Measurements from ENCODE around the gene PLXNA4.

Gene PLXNA4

DNA sequence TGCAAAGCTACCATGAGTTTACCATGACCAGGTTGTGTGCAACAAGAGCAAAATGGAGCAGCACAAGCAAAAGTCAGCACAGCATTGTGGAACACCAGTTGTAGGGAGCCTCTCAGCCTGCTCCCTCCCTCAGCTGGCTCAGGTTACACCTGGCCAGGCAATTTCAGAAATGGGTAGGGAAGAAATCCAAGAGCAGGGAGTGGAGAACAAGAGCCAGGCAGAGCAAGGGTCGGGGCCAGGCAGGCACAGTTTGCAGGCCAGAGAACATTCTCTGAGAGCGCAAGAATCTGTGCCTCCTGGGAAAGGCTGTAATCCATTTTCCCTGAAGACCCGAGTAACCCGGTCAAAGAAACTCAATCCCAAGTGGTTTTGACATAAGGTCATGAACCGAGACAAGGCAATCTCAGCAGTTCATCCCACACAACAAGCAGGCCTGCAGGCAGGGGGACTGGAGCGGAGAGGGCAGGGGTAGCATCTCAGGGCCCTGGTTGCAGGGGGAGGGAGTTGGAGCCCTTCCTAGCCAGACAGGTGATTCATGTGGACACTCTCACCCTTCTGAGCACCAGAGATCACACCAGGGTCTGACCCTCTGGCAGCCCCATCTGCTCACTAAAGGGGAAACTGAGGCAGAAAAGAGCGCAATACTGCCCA lies 258.4 kb downstream of the PLXNA4 start:
- H3K4me3 ChIP-seq (ENCODE audit: low read depth, low read length) = no peak overlapping the region
- TF ChIP-seq CTCF (IDR thresholded peaks at IDR 0.05; ENCODE audit: low read depth, low read length) = no peak

DNA sequence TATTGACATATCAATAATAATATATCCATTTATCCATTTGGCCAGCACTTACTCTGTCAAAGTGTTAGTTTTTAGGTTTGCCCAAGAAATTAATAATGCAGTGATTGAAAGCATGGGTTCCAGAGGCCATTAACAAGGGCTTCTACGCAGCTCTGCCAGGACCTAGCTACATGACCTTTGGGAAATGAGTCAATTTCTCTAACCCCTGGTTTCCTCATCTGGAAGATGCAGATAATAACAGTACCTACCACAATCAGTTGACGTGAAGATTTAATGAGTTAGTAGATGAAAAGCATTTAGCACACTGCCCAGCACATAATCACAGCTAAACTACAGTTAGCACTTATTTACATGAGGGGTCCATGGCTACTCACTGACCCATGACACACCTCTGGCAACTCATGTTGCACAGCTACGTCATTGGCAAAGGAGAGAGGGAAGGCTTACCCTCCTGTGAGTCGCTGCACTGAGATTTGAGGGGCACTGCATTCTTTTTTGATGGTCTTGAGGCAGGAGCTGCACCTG lies 263.7 kb downstream of the PLXNA4 start:
- TF ChIP-seq CTCF (IDR thresholded peaks at IDR 0.05; ENCODE audit: low read depth, low read length) = no peak

DNA sequence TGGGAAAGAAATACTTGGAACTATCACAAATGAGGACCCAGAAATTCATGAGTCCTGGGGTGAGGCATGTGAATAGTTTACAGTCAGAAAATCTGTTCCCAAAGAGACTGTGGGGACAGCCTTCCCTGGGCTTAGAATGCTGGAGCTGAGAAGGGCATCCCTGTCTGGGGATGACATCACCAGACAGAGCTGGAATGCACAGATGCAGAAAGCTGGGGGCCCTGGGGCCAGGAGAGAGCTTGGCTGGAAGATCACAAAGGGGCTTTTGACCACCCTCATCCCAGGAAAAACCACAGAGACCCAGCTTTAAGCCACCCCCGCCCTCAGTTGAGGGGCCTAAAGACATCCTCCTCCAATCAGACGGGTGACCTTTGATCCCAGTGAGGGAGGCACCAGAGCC lies 264.5 kb downstream of the PLXNA4 start:
- no peak for TF ChIP-seq CTCF (IDR thresholded peaks at IDR 0.05; ENCODE audit: low read depth, low read length)
- no peak overlapping the region for H3K4me3 ChIP-seq (ENCODE audit: low read depth, low read length)

More for the DNA sequence above, 263.7 kb downstream of the PLXNA4 start:
- no peak overlapping the region for H3K4me3 ChIP-seq (ENCODE audit: low read depth, low read length)

GRCh38 chr7:132309102-132309805 lies 267.0 kb downstream of the PLXNA4 start:
- TF ChIP-seq CTCF (IDR thresholded peaks at IDR 0.05; ENCODE audit: low read depth, low read length) = no peak
- no peak overlapping the region for H3K4me3 ChIP-seq (ENCODE audit: low read depth, low read length)

GRCh38 chr7:132307465-132307864 lies 268.8 kb downstream of the PLXNA4 start:
- no peak overlapping the region for H3K4me3 ChIP-seq (ENCODE audit: low read depth, low read length)
- TF ChIP-seq CTCF (IDR thresholded peaks at IDR 0.05; ENCODE audit: low read depth, low read length) = peak; percentile 26; the same call in 1 of the 2 replicates

GRCh38 chr7:132300599-132301277 lies 275.5 kb downstream of the PLXNA4 start:
- no peak for TF ChIP-seq CTCF (IDR thresholded peaks at IDR 0.05; ENCODE audit: low read depth, low read length)
- H3K4me3 ChIP-seq (ENCODE audit: low read depth, low read length) = no peak overlapping the region

Data from WI38 (cell line).